ENCODE data around the gene CDHR1.

- TF ChIP-seq, protein P1, sequence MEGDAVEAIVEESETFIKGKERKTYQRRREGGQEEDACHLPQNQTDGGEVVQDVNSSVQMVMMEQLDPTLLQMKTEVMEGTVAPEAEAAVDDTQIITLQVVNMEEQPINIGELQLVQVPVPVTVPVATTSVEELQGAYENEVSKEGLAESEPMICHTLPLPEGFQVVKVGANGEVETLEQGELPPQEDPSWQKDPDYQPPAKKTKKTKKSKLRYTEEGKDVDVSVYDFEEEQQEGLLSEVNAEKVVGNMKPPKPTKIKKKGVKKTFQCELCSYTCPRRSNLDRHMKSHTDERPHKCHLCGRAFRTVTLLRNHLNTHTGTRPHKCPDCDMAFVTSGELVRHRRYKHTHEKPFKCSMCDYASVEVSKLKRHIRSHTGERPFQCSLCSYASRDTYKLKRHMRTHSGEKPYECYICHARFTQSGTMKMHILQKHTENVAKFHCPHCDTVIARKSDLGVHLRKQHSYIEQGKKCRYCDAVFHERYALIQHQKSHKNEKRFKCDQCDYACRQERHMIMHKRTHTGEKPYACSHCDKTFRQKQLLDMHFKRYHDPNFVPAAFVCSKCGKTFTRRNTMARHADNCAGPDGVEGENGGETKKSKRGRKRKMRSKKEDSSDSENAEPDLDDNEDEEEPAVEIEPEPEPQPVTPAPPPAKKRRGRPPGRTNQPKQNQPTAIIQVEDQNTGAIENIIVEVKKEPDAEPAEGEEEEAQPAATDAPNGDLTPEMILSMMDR (IDR thresholded peaks at IDR 0.05; ENCODE audit: low read depth, low read length): no peak
- no peak for TF ChIP-seq EZH2phosphoT487 (IDR thresholded peaks at IDR 0.05; ENCODE audit: low read depth)
Measured at GRCh38 chr10:84247496-84247895, 53.2 kb downstream of the CDHR1 start.

Data from OCI-LY3 (cell line).